HepG2 (cell line): ENCODE results near the gene SUSD6. TPM values are rescaled to one million over a fixed set of nuclear protein-coding genes. Genes with fewer than 3 reads are reported as not detected.

Source experiments
- ISL2 ChIP-seq: sonication (generic); formaldehyde crosslinking; IDR thresholded peaks from 2 replicates; pipeline ENCODE4 v1.5.0; 2020; ENCODE audit warnings: missing genetic modification reagents
- NFIB ChIP-seq: sonication (generic); formaldehyde crosslinking; IDR thresholded peaks from 2 replicates; pipeline ENCODE4 v1.9.0; 2021; ENCODE audit warnings: missing genetic modification reagents, mild to moderate bottlenecking, borderline replicate concordance
- NR2F1 ChIP-seq, 2 experiments: fragments of 450-650 bp in 1 of 2; formaldehyde crosslinking in 1 of 2; IDR thresholded peaks; 2 replicates each; pipeline versions ENCODE4 v1.5.0 to v1.6.1; 2016 to 2020; ENCODE audit warnings: mild to moderate bottlenecking in 1 of 2, missing compliant biosample characterization in 1 of 2, missing genetic modification reagents in 1 of 2, moderate library complexity in 1 of 2
- polyA plus RNA-seq, 8 experiments: library from polyadenylated mRNA; depleted of rRNA in 3 of 8; stranded (reverse) in 7 of 8; unstranded in 1 of 8; fragments of >200 nt; fragmentation: Illumina TruSeq in 4 of 8; extraction: Trizol in 4 of 8; gene quantifications; 2 replicates each; pipeline versions ENCODE4 v1.2.1 to v1.2.3, GENCODE V29; 2011 to 2016; ENCODE audit warnings: low read depth in 4 of 8, missing spikeins in 1 of 8, mixed read lengths in 1 of 8; ENCODE audit not compliant: insufficient read depth in 1 of 8
- total RNA-seq, 5 experiments: library from RNA; depleted of rRNA; stranded (reverse); fragments of >200 nt; fragmentation: Illumina TruSeq; extraction: Trizol; gene quantifications; 2 replicates each; pipeline ENCODE4 v1.2.3, GENCODE V29; 2016; ENCODE audit warnings: low read depth in 1 of 5
- TF ChIP-seq, protein P1 (sequence below): sonication (generic); formaldehyde crosslinking; IDR thresholded peaks from 2 replicates; pipeline ENCODE4 v1.9.0; 2021; ENCODE audit warnings: missing genetic modification reagents, borderline replicate concordance

SUSD6 gene
- total and polyA plus RNA-seq, 2 of the 13 experiments (the other 11 are each of a cell fraction or from before 2014, with no cell fraction given): 7.2 to 7.4 TPM

DNA sequence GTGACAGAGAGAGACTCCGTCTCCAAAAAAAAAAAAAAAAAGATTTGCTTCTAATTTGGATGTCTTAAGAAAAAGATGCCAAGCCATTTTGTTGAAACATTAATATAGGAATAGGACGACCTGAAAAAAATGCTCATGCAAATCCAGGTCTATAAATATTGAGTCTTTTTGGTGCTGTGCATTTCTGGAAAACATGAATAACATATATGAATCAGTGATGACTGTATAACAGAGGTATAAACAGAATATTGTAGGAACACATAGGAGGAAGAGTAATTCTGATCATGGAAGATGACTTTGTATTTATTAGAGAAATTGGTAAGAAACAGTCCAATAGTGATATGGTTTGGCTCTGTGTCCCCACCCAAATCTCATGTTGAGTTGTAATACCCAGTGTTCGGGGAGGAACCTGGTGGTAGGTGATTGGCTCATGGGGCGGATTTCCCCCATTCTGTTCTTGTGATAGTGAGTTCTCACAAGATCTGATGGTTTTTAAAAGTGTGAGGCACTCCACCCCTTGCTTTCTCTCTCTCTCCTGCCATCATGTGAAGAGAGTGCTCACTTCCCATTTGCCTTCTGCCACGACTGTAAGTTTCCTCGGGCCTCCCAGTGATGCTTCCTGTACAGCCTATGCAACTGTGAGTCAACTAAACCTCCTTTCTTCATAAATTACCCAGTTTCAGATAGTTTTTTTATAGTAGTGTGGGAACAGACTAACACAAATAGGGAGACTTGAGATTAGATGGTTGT is 152.5 kb downstream of the SUSD6 start (continued):
- TF ChIP-seq, protein P1, sequence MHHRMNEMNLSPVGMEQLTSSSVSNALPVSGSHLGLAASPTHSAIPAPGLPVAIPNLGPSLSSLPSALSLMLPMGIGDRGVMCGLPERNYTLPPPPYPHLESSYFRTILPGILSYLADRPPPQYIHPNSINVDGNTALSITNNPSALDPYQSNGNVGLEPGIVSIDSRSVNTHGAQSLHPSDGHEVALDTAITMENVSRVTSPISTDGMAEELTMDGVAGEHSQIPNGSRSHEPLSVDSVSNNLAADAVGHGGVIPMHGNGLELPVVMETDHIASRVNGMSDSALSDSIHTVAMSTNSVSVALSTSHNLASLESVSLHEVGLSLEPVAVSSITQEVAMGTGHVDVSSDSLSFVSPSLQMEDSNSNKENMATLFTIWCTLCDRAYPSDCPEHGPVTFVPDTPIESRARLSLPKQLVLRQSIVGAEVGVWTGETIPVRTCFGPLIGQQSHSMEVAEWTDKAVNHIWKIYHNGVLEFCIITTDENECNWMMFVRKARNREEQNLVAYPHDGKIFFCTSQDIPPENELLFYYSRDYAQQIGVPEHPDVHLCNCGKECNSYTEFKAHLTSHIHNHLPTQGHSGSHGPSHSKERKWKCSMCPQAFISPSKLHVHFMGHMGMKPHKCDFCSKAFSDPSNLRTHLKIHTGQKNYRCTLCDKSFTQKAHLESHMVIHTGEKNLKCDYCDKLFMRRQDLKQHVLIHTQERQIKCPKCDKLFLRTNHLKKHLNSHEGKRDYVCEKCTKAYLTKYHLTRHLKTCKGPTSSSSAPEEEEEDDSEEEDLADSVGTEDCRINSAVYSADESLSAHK (CRISPR knock-in tag): no peak
- no peak for TF ChIP-seq ISL2 (CRISPR knock-in tag)
- no peak for TF ChIP-seq NFIB
- TF ChIP-seq NR2F1 (CRISPR knock-in tag; IDR thresholded peaks at IDR 0.05): no peak
- TF ChIP-seq, all 625 proteins: peak for 0

Other genes starting within 250 kb of the SUSD6 start
- gene ERH, start 213.3 kb upstream of the SUSD6 start, total RNA-seq (2016; rRNA removed; fragmentation: Illumina TruSeq; extraction: Trizol): 341 and 491 TPM in 2 replicates
- gene ERH, start 213.3 kb upstream of the SUSD6 start, polyA plus RNA-seq (2011; rRNA removed): 75.8 and 105 TPM in 2 replicates
- 63.8 and 69.5 TPM in 2 replicates for gene SLC39A9, start 212.9 kb upstream of the SUSD6 start, total RNA-seq (2016; rRNA removed; fragmentation: Illumina TruSeq; extraction: Trizol)
- gene SLC39A9, start 212.9 kb upstream of the SUSD6 start, polyA plus RNA-seq (2011; rRNA removed): 45.5 and 46.6 TPM in 2 replicates
- gene PLEKHD1, start 126.9 kb upstream of the SUSD6 start, total RNA-seq (2016; rRNA removed; fragmentation: Illumina TruSeq; extraction: Trizol): not detected in 2 replicates
- gene PLEKHD1, start 126.9 kb upstream of the SUSD6 start, polyA plus RNA-seq (2011; rRNA removed): 0.01 and 0.03 TPM in 2 replicates
- gene CCDC177, start 36.7 kb upstream of the SUSD6 start, total RNA-seq (2016; rRNA removed; fragmentation: Illumina TruSeq; extraction: Trizol): not detected in 2 replicates
- gene CCDC177, start 36.7 kb upstream of the SUSD6 start, polyA plus RNA-seq (2011; rRNA removed): not detected in 2 replicates
- 277 and 333 TPM in 2 replicates for gene SRSF5, start 155.5 kb downstream of the SUSD6 start, total RNA-seq (2016; rRNA removed; fragmentation: Illumina TruSeq; extraction: Trizol)
- gene SRSF5, start 155.5 kb downstream of the SUSD6 start, polyA plus RNA-seq (2011; rRNA removed): 189 and 218 TPM in 2 replicates
- gene SLC10A1, start 185.6 kb downstream of the SUSD6 start, total RNA-seq (2016; rRNA removed; fragmentation: Illumina TruSeq; extraction: Trizol): not detected in 2 replicates
- 0.17 and 0.18 TPM in 2 replicates for gene SLC10A1, start 185.6 kb downstream of the SUSD6 start, polyA plus RNA-seq (2011; rRNA removed)